HEK293 (cell line): ENCODE results near the gene COQ7.

ENCODE experiments used
- GLI2 ChIP-seq: fragments of 450-650 bp; formaldehyde crosslinking; IDR thresholded peaks from 2 replicates; pipeline ENCODE4; 2017; ENCODE audit warnings: missing biosample characterization, missing genetic modification characterization, low read depth, borderline replicate concordance
- GLI4 ChIP-seq: fragments of 450-650 bp; formaldehyde crosslinking; IDR thresholded peaks from 2 replicates; pipeline ENCODE4 v1.5.1; 2016; ENCODE audit warnings: missing biosample characterization, missing genetic modification characterization
- GLIS2 ChIP-seq: fragments of 450-650 bp; formaldehyde crosslinking; IDR thresholded peaks from 2 replicates; pipeline ENCODE4 v1.5.1; 2016; ENCODE audit warnings: missing biosample characterization, missing genetic modification characterization
- KLF1 ChIP-seq: fragments of 450-650 bp; formaldehyde crosslinking; IDR thresholded peaks from 2 replicates; pipeline ENCODE4 v1.5.1; 2016; ENCODE audit warnings: missing biosample characterization, missing genetic modification characterization
- YY1 ChIP-seq: fragments of 450-650 bp; formaldehyde crosslinking; IDR thresholded peaks from 2 replicates; pipeline ENCODE4 v1.5.1; 2018; ENCODE audit warnings: missing biosample characterization, missing genetic modification characterization
- ZNF121 ChIP-seq: fragments of 450-650 bp; formaldehyde crosslinking; IDR thresholded peaks from 2 replicates; pipeline ENCODE4 v1.5.1; 2016; ENCODE audit warnings: missing biosample characterization, missing genetic modification characterization
- ZNF140 ChIP-seq: fragments of 450-650 bp; formaldehyde crosslinking; IDR thresholded peaks from 2 replicates; pipeline ENCODE4 v1.5.1; 2016; ENCODE audit warnings: missing biosample characterization, missing genetic modification characterization
- ZNF155 ChIP-seq: fragments of 450-650 bp; formaldehyde crosslinking; IDR thresholded peaks from 2 replicates; pipeline ENCODE4 v1.5.1; 2016; ENCODE audit warnings: missing biosample characterization, missing genetic modification characterization
- ZNF16 ChIP-seq: fragments of 450-650 bp; formaldehyde crosslinking; IDR thresholded peaks from 2 replicates; pipeline ENCODE4 v1.5.1; 2016; ENCODE audit warnings: low read depth, missing biosample characterization, missing genetic modification characterization
- ZNF202 ChIP-seq: fragments of 450-650 bp; formaldehyde crosslinking; IDR thresholded peaks from 2 replicates; pipeline ENCODE4 v1.5.1; 2016; ENCODE audit warnings: missing biosample characterization, missing genetic modification characterization, borderline replicate concordance
- ZNF211 ChIP-seq: fragments of 450-650 bp; formaldehyde crosslinking; IDR thresholded peaks from 2 replicates; pipeline ENCODE4 v1.5.1; 2016; ENCODE audit warnings: low read depth, missing biosample characterization, missing genetic modification characterization
- ZNF266 ChIP-seq: fragments of 450-650 bp; formaldehyde crosslinking; IDR thresholded peaks from 2 replicates; pipeline ENCODE4 v1.5.1; 2016; ENCODE audit warnings: missing biosample characterization, missing genetic modification characterization, low read depth
- ZNF311 ChIP-seq: fragments of 450-650 bp; formaldehyde crosslinking; IDR thresholded peaks from 2 replicates; pipeline ENCODE4 v1.5.1; 2017; ENCODE audit warnings: missing biosample characterization, missing genetic modification characterization, borderline replicate concordance
- ZNF324 ChIP-seq: fragments of 450-650 bp; formaldehyde crosslinking; IDR thresholded peaks from 2 replicates; pipeline ENCODE4 v1.5.1; 2016; ENCODE audit warnings: missing biosample characterization, missing genetic modification characterization
- ZNF354C ChIP-seq: fragments of 450-650 bp; formaldehyde crosslinking; IDR thresholded peaks from 2 replicates; pipeline ENCODE4 v1.5.1; 2016; ENCODE audit warnings: missing biosample characterization, missing genetic modification characterization, low read depth, borderline replicate concordance
- ZNF521 ChIP-seq: fragments of 450-650 bp; formaldehyde crosslinking; IDR thresholded peaks from 2 replicates; pipeline ENCODE4 v1.5.1; 2017; ENCODE audit warnings: missing biosample characterization, mild to moderate bottlenecking, missing genetic modification characterization
- ZNF555 ChIP-seq: fragments of 450-650 bp; formaldehyde crosslinking; conservative IDR thresholded peaks from 2 replicates; pipeline ENCODE4 v1.5.1; 2017; ENCODE audit warnings: missing biosample characterization, mild to moderate bottlenecking, missing genetic modification characterization, inconsistent platforms
- ZNF600 ChIP-seq: fragments of 450-650 bp; formaldehyde crosslinking; IDR thresholded peaks from 2 replicates; pipeline ENCODE4 v1.5.1; 2016; ENCODE audit warnings: missing biosample characterization, missing genetic modification characterization
- ZNF624 ChIP-seq: fragments of 450-650 bp; formaldehyde crosslinking; IDR thresholded peaks from 2 replicates; pipeline ENCODE4 v1.5.1; 2017; ENCODE audit warnings: missing biosample characterization, missing genetic modification characterization
- ZNF76 ChIP-seq: fragments of 450-650 bp; formaldehyde crosslinking; IDR thresholded peaks from 2 replicates; pipeline ENCODE4; 2016; ENCODE audit warnings: low read depth, missing biosample characterization, missing genetic modification characterization, borderline replicate concordance
- ZNF791 ChIP-seq: fragments of 450-650 bp; formaldehyde crosslinking; IDR thresholded peaks from 2 replicates; pipeline ENCODE4 v1.5.1; 2016; ENCODE audit warnings: missing biosample characterization, missing genetic modification characterization
- ZNF837 ChIP-seq: fragments of 450-650 bp; formaldehyde crosslinking; IDR thresholded peaks from 2 replicates; pipeline ENCODE4 v1.5.1; 2016; ENCODE audit warnings: missing biosample characterization, missing genetic modification characterization
- TF ChIP-seq, protein P1 (sequence below): fragments of 450-650 bp; formaldehyde crosslinking; IDR thresholded peaks from 2 replicates; pipeline ENCODE4 v1.5.1; 2016; ENCODE audit warnings: missing biosample characterization, missing genetic modification characterization
- TF ChIP-seq, protein P2 (sequence below): fragments of 450-650 bp; formaldehyde crosslinking; IDR thresholded peaks from 2 replicates; pipeline ENCODE4 v1.5.1; 2016; ENCODE audit warnings: missing biosample characterization, missing genetic modification characterization
- TF ChIP-seq, protein P3 (sequence below): fragments of 450-650 bp; formaldehyde crosslinking; IDR thresholded peaks from 2 replicates; pipeline ENCODE4 v1.5.1; 2017; ENCODE audit warnings: missing biosample characterization, missing genetic modification characterization
- TF ChIP-seq, protein P4 (sequence below): fragments of 450-650 bp; formaldehyde crosslinking; IDR thresholded peaks from 2 replicates; pipeline ENCODE4 v1.5.1; 2016; ENCODE audit warnings: missing biosample characterization, missing genetic modification characterization
- TF ChIP-seq, protein P5 (sequence below): fragments of 450-650 bp; formaldehyde crosslinking; IDR thresholded peaks from 2 replicates; pipeline ENCODE4 v1.5.1; 2017; ENCODE audit warnings: missing biosample characterization, missing genetic modification characterization
- TF ChIP-seq, protein P6 (sequence below): fragments of 450-650 bp; formaldehyde crosslinking; IDR thresholded peaks from 2 replicates; pipeline ENCODE4 v1.5.1; 2016; ENCODE audit warnings: missing biosample characterization, missing genetic modification characterization

The COQ7 gene

DNA sequence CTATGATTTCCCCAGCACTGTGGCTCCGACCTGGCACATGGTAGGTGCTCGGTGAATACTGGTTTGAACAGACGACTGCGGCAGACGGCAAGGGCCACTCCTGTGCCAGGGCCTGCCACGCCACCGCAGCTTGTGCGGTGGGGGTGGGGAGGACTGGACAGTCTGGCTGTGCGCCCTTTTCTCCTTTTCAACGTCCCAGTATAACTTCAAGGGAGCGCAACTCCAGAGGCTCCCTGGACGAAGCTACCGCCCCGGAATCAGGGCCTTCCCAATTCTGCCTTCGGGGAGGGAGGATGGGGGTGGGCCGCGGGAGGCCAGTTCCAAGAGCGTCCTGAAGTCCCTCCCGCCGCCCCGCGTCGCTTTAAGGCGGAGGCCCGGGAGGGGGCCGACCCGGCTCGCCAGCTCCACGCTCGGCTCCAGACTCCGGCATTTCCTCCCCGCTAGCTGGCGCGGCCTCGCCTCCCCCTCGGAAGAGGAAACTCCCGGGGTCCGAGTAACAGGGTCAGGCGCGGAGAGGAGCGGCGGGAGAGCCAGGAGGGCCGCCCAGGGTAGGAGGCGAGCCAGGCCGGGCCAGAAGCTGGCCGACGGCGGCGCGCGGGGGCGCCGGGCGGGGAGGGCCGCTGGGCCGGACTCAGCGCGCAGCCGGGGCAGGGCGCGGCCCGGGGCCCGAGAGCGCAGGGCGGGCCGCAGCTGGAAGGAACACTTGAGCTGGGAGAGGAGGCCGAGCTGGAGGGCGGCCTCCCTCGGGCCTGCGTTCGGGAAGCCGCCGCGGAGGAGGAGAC is 46.4 kb downstream of the COQ7 start, which contains the start of gene ITPRIPL2 (continued):
- TF ChIP-seq, protein P1, sequence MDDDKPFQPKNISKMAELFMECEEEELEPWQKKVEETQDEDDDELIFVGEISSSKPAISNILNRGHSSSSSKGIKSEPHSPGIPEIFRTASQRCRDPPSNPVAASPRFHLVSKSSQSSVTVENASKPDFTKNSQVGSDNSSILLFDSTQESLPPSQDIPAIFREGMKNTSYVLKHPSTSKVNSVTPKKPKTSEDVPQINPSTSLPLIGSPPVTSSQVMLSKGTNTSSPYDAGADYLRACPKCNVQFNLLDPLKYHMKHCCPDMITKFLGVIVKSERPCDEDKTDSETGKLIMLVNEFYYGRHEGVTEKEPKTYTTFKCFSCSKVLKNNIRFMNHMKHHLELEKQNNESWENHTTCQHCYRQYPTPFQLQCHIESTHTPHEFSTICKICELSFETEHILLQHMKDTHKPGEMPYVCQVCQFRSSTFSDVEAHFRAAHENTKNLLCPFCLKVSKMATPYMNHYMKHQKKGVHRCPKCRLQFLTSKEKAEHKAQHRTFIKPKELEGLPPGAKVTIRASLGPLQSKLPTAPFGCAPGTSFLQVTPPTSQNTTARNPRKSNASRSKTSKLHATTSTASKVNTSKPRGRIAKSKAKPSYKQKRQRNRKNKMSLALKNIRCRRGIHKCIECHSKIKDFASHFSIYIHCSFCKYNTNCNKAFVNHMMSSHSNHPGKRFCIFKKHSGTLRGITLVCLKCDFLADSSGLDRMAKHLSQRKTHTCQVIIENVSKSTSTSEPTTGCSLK (tag by site-specific recombination), result no peak
- TF ChIP-seq ZNF140 (tag by site-specific recombination) (no peak), ZNF211 (no peak), KLF1 (tag by site-specific recombination) (peak; percentile 58), ZNF311 (no peak), ZNF837 (tag by site-specific recombination) (no peak), ZNF600 (tag by site-specific recombination) (peak; percentile 65), ZNF555 (no peak), ZNF521 (tag by site-specific recombination) (no peak), ZNF76 (tag by site-specific recombination) (peak; percentile 19; the same call in 1 of the 2 replicates), GLIS2 (tag by site-specific recombination) (peak; percentile 88), ZNF121 (tag by site-specific recombination) (no peak), ZNF791 (no peak), GLI2 (tag by site-specific recombination) (no peak), GLI4 (no peak), ZNF202 (tag by site-specific recombination) (no peak), ZNF354C (tag by site-specific recombination) (no peak), ZNF324 (tag by site-specific recombination) (no peak), ZNF624 (tag by site-specific recombination) (no peak), ZNF155 (tag by site-specific recombination) (no peak), YY1 (tag by site-specific recombination) (no peak), ZNF266 (tag by site-specific recombination) (no peak), ZNF16 (no peak)
- TF ChIP-seq, protein P2, sequence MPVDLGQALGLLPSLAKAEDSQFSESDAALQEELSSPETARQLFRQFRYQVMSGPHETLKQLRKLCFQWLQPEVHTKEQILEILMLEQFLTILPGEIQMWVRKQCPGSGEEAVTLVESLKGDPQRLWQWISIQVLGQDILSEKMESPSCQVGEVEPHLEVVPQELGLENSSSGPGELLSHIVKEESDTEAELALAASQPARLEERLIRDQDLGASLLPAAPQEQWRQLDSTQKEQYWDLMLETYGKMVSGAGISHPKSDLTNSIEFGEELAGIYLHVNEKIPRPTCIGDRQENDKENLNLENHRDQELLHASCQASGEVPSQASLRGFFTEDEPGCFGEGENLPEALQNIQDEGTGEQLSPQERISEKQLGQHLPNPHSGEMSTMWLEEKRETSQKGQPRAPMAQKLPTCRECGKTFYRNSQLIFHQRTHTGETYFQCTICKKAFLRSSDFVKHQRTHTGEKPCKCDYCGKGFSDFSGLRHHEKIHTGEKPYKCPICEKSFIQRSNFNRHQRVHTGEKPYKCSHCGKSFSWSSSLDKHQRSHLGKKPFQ (tag by site-specific recombination), result no peak
- TF ChIP-seq, protein P3, sequence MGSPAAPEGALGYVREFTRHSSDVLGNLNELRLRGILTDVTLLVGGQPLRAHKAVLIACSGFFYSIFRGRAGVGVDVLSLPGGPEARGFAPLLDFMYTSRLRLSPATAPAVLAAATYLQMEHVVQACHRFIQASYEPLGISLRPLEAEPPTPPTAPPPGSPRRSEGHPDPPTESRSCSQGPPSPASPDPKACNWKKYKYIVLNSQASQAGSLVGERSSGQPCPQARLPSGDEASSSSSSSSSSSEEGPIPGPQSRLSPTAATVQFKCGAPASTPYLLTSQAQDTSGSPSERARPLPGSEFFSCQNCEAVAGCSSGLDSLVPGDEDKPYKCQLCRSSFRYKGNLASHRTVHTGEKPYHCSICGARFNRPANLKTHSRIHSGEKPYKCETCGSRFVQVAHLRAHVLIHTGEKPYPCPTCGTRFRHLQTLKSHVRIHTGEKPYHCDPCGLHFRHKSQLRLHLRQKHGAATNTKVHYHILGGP (tag by site-specific recombination), result no peak
- TF ChIP-seq, protein P4, sequence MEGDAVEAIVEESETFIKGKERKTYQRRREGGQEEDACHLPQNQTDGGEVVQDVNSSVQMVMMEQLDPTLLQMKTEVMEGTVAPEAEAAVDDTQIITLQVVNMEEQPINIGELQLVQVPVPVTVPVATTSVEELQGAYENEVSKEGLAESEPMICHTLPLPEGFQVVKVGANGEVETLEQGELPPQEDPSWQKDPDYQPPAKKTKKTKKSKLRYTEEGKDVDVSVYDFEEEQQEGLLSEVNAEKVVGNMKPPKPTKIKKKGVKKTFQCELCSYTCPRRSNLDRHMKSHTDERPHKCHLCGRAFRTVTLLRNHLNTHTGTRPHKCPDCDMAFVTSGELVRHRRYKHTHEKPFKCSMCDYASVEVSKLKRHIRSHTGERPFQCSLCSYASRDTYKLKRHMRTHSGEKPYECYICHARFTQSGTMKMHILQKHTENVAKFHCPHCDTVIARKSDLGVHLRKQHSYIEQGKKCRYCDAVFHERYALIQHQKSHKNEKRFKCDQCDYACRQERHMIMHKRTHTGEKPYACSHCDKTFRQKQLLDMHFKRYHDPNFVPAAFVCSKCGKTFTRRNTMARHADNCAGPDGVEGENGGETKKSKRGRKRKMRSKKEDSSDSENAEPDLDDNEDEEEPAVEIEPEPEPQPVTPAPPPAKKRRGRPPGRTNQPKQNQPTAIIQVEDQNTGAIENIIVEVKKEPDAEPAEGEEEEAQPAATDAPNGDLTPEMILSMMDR (tag by site-specific recombination), result 0 out of 2 replicates have a peak, but pooled peaks have one; percentile 32
- TF ChIP-seq, protein P5, sequence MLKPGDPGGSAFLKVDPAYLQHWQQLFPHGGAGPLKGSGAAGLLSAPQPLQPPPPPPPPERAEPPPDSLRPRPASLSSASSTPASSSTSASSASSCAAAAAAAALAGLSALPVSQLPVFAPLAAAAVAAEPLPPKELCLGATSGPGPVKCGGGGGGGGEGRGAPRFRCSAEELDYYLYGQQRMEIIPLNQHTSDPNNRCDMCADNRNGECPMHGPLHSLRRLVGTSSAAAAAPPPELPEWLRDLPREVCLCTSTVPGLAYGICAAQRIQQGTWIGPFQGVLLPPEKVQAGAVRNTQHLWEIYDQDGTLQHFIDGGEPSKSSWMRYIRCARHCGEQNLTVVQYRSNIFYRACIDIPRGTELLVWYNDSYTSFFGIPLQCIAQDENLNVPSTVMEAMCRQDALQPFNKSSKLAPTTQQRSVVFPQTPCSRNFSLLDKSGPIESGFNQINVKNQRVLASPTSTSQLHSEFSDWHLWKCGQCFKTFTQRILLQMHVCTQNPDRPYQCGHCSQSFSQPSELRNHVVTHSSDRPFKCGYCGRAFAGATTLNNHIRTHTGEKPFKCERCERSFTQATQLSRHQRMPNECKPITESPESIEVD (tag by site-specific recombination), result no peak
- TF ChIP-seq, protein P6, sequence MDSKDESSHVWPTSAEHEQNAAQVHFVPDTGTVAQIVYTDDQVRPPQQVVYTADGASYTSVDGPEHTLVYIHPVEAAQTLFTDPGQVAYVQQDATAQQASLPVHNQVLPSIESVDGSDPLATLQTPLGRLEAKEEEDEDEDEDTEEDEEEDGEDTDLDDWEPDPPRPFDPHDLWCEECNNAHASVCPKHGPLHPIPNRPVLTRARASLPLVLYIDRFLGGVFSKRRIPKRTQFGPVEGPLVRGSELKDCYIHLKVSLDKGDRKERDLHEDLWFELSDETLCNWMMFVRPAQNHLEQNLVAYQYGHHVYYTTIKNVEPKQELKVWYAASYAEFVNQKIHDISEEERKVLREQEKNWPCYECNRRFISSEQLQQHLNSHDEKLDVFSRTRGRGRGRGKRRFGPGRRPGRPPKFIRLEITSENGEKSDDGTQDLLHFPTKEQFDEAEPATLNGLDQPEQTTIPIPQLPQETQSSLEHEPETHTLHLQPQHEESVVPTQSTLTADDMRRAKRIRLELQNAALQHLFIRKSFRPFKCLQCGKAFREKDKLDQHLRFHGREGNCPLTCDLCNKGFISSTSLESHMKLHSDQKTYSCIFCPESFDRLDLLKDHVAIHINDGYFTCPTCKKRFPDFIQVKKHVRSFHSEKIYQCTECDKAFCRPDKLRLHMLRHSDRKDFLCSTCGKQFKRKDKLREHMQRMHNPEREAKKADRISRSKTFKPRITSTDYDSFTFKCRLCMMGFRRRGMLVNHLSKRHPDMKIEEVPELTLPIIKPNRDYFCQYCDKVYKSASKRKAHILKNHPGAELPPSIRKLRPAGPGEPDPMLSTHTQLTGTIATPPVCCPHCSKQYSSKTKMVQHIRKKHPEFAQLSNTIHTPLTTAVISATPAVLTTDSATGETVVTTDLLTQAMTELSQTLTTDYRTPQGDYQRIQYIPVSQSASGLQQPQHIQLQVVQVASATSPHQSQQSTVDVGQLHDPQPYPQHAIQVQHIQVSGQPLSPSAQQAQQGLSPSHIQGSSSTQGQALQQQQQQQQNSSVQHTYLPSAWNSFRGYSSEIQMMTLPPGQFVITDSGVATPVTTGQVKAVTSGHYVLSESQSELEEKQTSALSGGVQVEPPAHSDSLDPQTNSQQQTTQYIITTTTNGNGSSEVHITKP (tag by site-specific recombination), result peak; percentile 98
